Lung (tissue), 12 donors: ENCODE data around the gene AZGP1. TPM values are rescaled to one million over a fixed set of nuclear protein-coding genes. Genes with fewer than 3 reads are reported as not detected.
"Not testable (repeated sequence)": the region's sequence is repeated elsewhere in the genome, so short reads cannot be mapped to it uniquely, and the experiment has no call there.

Experiments used
- ATAC-seq: fragments of 200-7000 bp; cut with Tn5 transposase; one replicate; pipeline ENCODE4 v1.9.1; 2020; ENCODE audit warnings: moderate number of reproducible peaks; ENCODE audit not compliant: insufficient read depth, low FRiP score
- DNase-seq, 3 donors: peaks; one replicate each; pipeline ENCODE4 v3.0.0-alpha.2; 2013 to 2017
- H3K27ac ChIP-seq, 2 donors: one replicate each; pipeline ENCODE4 v1.5.1; 2013; ENCODE audit warnings: mild to moderate bottlenecking in 2 of 2, moderate library complexity in 2 of 2, control low read depth in 1 of 2, inconsistent platforms in 1 of 2, low read depth in 1 of 2, low read length in 1 of 2
- H3K27me3 ChIP-seq, 3 donors: one replicate each; pipeline ENCODE4 v1.5.1; 2013; ENCODE audit warnings: low read length in 2 of 3; ENCODE audit not compliant: control insufficient read depth in 3 of 3, insufficient read depth in 3 of 3
- H3K36me3 ChIP-seq, 4 donors: one replicate each; pipeline ENCODE4 v1.5.1; 2013; ENCODE audit warnings: low read length in 4 of 4, mild to moderate bottlenecking in 1 of 4, moderate library complexity in 1 of 4; ENCODE audit not compliant: control insufficient read depth in 4 of 4, insufficient read depth in 4 of 4
- H3K4me1 ChIP-seq, 5 donors: one replicate each; pipeline ENCODE4 v1.5.1; 2013; ENCODE audit warnings: low read length in 5 of 5, mild to moderate bottlenecking in 2 of 5, moderate library complexity in 1 of 5; ENCODE audit not compliant: control insufficient read depth in 5 of 5, insufficient read depth in 5 of 5
- H3K4me3 ChIP-seq: one replicate; pipeline ENCODE4 v1.5.1; 2013; ENCODE audit warnings: mild to moderate bottlenecking, control low read depth, moderate library complexity
- H3K9ac ChIP-seq, 2 donors: one replicate each; pipeline ENCODE4 v1.5.1; 2013; ENCODE audit warnings: low read length in 2 of 2, control low read depth in 1 of 2; ENCODE audit not compliant: insufficient read depth in 1 of 2
- H3K9me3 ChIP-seq, 4 donors: one replicate each; pipeline ENCODE4 v1.5.1; 2013; ENCODE audit warnings: low read length in 3 of 4, mild to moderate bottlenecking in 1 of 4, moderate library complexity in 1 of 4; ENCODE audit not compliant: control insufficient read depth in 4 of 4, insufficient read depth in 3 of 4
- CTCF ChIP-seq: IDR thresholded peaks from 2 replicates; pipeline ENCODE4 v1.5.1; 2012; ENCODE audit warnings: mild to moderate bottlenecking; ENCODE audit errors: control extremely low read depth, extremely low read depth
- WGBS, 2 donors: extraction: QIAGEN DNeasy Blood & Tissue Kit; methylation state at CpG; one replicate each; pipeline ENCODE4 v1.1.7; 2013; 5-methylcytosine and 5-hydroxymethylcytosine counted together
- polyA plus RNA-seq, 2 donors: library from polyadenylated mRNA; stranded (reverse); fragments of 200-250 nt; gene quantifications; one replicate each; pipeline ENCODE4 v1.2.1, GENCODE V29; 2013
- total RNA-seq, 2 donors: library from RNA; depleted of rRNA in 1 of 2; stranded (reverse); fragments of >200 nt in 1 of 2; gene quantifications; one replicate each; pipeline ENCODE4 v1.2.1, GENCODE V29; 2014 to 2021
- donor health status: control.
- donor health status: control.
- donor health status: Bipolar disorder and iron deficiency.
- donor health status: healthy.
- donor health status: DM: yes; HTN: yes; CAD: no.

The AZGP1 gene
- total and polyA plus RNA-seq, 4 donors = 4.1 to 82.8 (median 28.5) TPM

- 63 to 84% methylated on average over 4 of the region's 4 CpGs for WGBS, 2 donors
- H3K36me3 ChIP-seq = no peaks in the 10 kb centered on the region
- H3K4me1 ChIP-seq = peaks cover 0 to 2% (median 0%) of the 10 kb centered on the region in 5 donors
- no peak overlapping the region for H3K9ac ChIP-seq
- DNase-seq (no peak), ATAC-seq (no peak)
- TF ChIP-seq CTCF = no peak
- no peak overlapping the region for H3K4me3 ChIP-seq
- no peaks in the 10 kb centered on the region for H3K27me3 ChIP-seq
- H3K27ac ChIP-seq = no peak overlapping the region
- peaks cover 0 to 3% (median 0%) of the 10 kb centered on the region in 4 donors for H3K9me3 ChIP-seq
Observed at GRCh38 chr7:99971242-99971641, 4.6 kb downstream of the AZGP1 start.

- H3K27ac ChIP-seq, H3K9me3 ChIP-seq, ATAC-seq, H3K9ac ChIP-seq, H3K4me1 ChIP-seq, H3K27me3 ChIP-seq, H3K4me3 ChIP-seq, H3K36me3 ChIP-seq: not testable (repeated sequence)
- 19 to 43% methylated on average over 1 of the region's 1 CpG for WGBS, 2 donors
- peak in 2 of 3 donors; percentile 40 to 41 for DNase-seq
Observed at GRCh38 chr7:99969813-99970212, 6.0 kb downstream of the AZGP1 start.

GRCh38 chr7:99969298-99969697 lies 6.5 kb downstream of the AZGP1 start:
- Histone ChIP-seq H3K9me3 (peaks cover 0 to 3% (median 0%) of the 10 kb centered on the region in 4 donors), H3K4me3 (no peak overlapping the region), H3K9ac (no peak overlapping the region), H3K4me1 (peaks cover 0 to 2% (median 0%) of the 10 kb centered on the region in 5 donors), H3K27me3 (peaks cover 0 to 3% (median 0%) of the 10 kb centered on the region in 3 donors), H3K36me3 (no peaks in the 10 kb centered on the region), H3K27ac (no peak overlapping the region)
- TF ChIP-seq CTCF = no peak
- 81 to 94% methylated on average over 3 of the region's 3 CpGs for WGBS, 2 donors
- DNase-seq (no peak), ATAC-seq (no peak)

GRCh38 chr7:99958564-99959227 lies 17.1 kb downstream of the AZGP1 start:
- H3K4me3 ChIP-seq = no peak overlapping the region
- peaks cover 3 to 16% (median 6%) of the 10 kb centered on the region in 3 donors for H3K27me3 ChIP-seq
- no peaks in the 10 kb centered on the region for H3K36me3 ChIP-seq
- DNase-seq (no peak), ATAC-seq (no peak)
- no peaks in the 10 kb centered on the region for H3K9me3 ChIP-seq
- 71 to 72% methylated on average over 9 of the region's 9 CpGs for WGBS, 2 donors
- TF ChIP-seq CTCF = no peak
- no peaks in the 10 kb centered on the region for H3K4me1 ChIP-seq
- no peak overlapping the region for H3K9ac ChIP-seq
- no peak overlapping the region for H3K27ac ChIP-seq
